Breast epithelium (tissue), 4 donors: Measurements from ENCODE around the gene ANKRD42. TPM values are rescaled to one million over a fixed set of nuclear protein-coding genes. Genes with fewer than 3 reads are reported as not detected.
"Not testable (repeated sequence)": the region's sequence is repeated elsewhere in the genome, so short reads cannot be mapped to it uniquely, and the experiment has no call there.

Source experiments
- DNase-seq, 2 donors: peaks; one replicate each; pipeline ENCODE4 v3.0.0-alpha.2; 2019; ENCODE audit warnings: low spot score in 2 of 2
- H3K27ac ChIP-seq, 2 donors: fragments of 200-600 bp; sonication (generic) in 1 of 2; one replicate each; pipeline ENCODE4 v1.5.1; 2016 to 2019; ENCODE audit warnings: mild to moderate bottlenecking in 1 of 2
- H3K27me3 ChIP-seq, 2 donors: fragments of 200-600 bp; sonication (generic) in 1 of 2; one replicate each; pipeline versions ENCODE4 v1.5.1 to v1.6.0; 2017 to 2019; ENCODE audit warnings: control low read depth in 1 of 2, mild to moderate bottlenecking in 1 of 2
- H3K36me3 ChIP-seq: fragments of 200-600 bp; one replicate; pipeline ENCODE4 v1.5.1; 2019
- H3K4me1 ChIP-seq, 2 donors: fragments of 200-600 bp; sonication (generic); one replicate each; pipeline ENCODE4 v1.5.1; 2016 to 2019; ENCODE audit warnings: control low read depth in 1 of 2
- H3K4me3 ChIP-seq, 3 donors: fragments of 200-600 bp; sonication (generic); 1 replicate in 2 of 3; 2 replicates in 1 of 3; pipeline ENCODE4 v1.5.1; 2016 to 2019; ENCODE audit warnings: mild to moderate bottlenecking in 3 of 3, moderate library complexity in 2 of 3
- H3K9me3 ChIP-seq, 2 donors: fragments of 200-600 bp; sonication (generic) in 1 of 2; one replicate each; pipeline ENCODE4 v1.5.1; 2016 to 2019; ENCODE audit warnings: control low read depth in 1 of 2
- CTCF ChIP-seq, 3 donors: fragments of 450-650 bp; IDR thresholded peaks; one replicate each; pipeline ENCODE4 v1.5.1; 2016 to 2017; ENCODE audit warnings: antibody characterized with exemption in 3 of 3, mild to moderate bottlenecking in 3 of 3, moderate library complexity in 3 of 3
- POLR2A ChIP-seq: fragments of 450-650 bp; IDR thresholded peaks from one replicate; pipeline ENCODE4 v1.6.1; 2016; ENCODE audit warnings: antibody characterized with exemption, mild to moderate bottlenecking, moderate library complexity
- POLR2AphosphoS5 ChIP-seq, 3 donors: sonication (generic); formaldehyde crosslinking; IDR thresholded peaks; one replicate each; pipeline ENCODE4 v1.6.1; 2017; ENCODE audit warnings: antibody characterized with exemption in 3 of 3
- intact Hi-C: fragments of 100-400 bp; cut with DNase I; formaldehyde crosslinking; loops from one replicate; pipeline ENCODE4 v1.15.1; 2023; ENCODE audit warnings: low total_unique reads
- total RNA-seq, 3 donors: library from RNA; depleted of rRNA; stranded (reverse); fragments of >200 nt; gene quantifications; one replicate each; pipeline ENCODE4 v1.1.0, GENCODE V29; 2016

The ANKRD42 gene
- total RNA-seq, 3 donors from 2014 or later, result 17.0 to 22.7 (median 17.4) TPM

GRCh38 chr11:83265331-83265730 lies 71.8 kb downstream of the ANKRD42 start:
- intact Hi-C loops, result no loop called here

GRCh38 chr11:83269080-83269479 lies 75.6 kb downstream of the ANKRD42 start:
- H3K4me3 ChIP-seq, H3K27ac ChIP-seq, H3K9me3 ChIP-seq, H3K27me3 ChIP-seq, H3K36me3 ChIP-seq, DNase-seq, H3K4me1 ChIP-seq, intact Hi-C loops: not testable (repeated sequence)

More at GRCh38 chr11:83265331-83265730, 71.8 kb downstream of the ANKRD42 start:
- no peak for TF ChIP-seq POLR2A
- no peak for TF ChIP-seq POLR2AphosphoS5 (IDR thresholded peaks at IDR 0.05)
- TF ChIP-seq CTCF (IDR thresholded peaks at IDR 0.05), result no peak
- Histone ChIP-seq H3K27me3 (no peaks in the 10 kb centered on the region), H3K4me1 (no peaks in the 10 kb centered on the region), H3K9me3 (no peaks in the 10 kb centered on the region), H3K36me3 (no peaks in the 10 kb centered on the region), H3K4me3 (no peak overlapping the region), H3K27ac (no peak overlapping the region)
- no peak for DNase-seq

GRCh38 chr11:83271734-83272133 lies 78.2 kb downstream of the ANKRD42 start:
- not testable (repeated sequence) for H3K4me1 ChIP-seq

GRCh38 chr11:83272627-83273026 lies 79.1 kb downstream of the ANKRD42 start:
- TF ChIP-seq CTCF (IDR thresholded peaks at IDR 0.05) (no peak), POLR2A (no peak), POLR2AphosphoS5 (IDR thresholded peaks at IDR 0.05) (no peak)
- Histone ChIP-seq H3K27me3 (no peaks in the 10 kb centered on the region), H3K36me3 (no peaks in the 10 kb centered on the region), H3K27ac (no peak overlapping the region), H3K4me1 (no peaks in the 10 kb centered on the region), H3K4me3 (no peak overlapping the region), H3K9me3 (no peaks in the 10 kb centered on the region)
- DNase-seq, result no peak
- intact Hi-C loops, result no loop called here

More at GRCh38 chr11:83271734-83272133, 78.2 kb downstream of the ANKRD42 start:
- H3K27me3 ChIP-seq, H3K9me3 ChIP-seq, H3K27ac ChIP-seq, DNase-seq, H3K4me3 ChIP-seq, H3K36me3 ChIP-seq, intact Hi-C loops: not testable (repeated sequence)

GRCh38 chr11:83275888-83276641 lies 82.6 kb downstream of the ANKRD42 start:
- no peak overlapping the region for H3K27ac ChIP-seq
- no peaks in the 10 kb centered on the region for H3K9me3 ChIP-seq
- H3K4me3 ChIP-seq, result no peak overlapping the region
- intact Hi-C loops, result no loop called here
- DNase-seq, result no peak
- no peaks in the 10 kb centered on the region for H3K4me1 ChIP-seq
- H3K27me3 ChIP-seq, result no peaks in the 10 kb centered on the region
- H3K36me3 ChIP-seq, result no peaks in the 10 kb centered on the region
- no peak for TF ChIP-seq CTCF (IDR thresholded peaks at IDR 0.05)
- TF ChIP-seq POLR2A, result no peak
- TF ChIP-seq POLR2AphosphoS5 (IDR thresholded peaks at IDR 0.05), result no peak

GRCh38 chr11:83278351-83278750 lies 84.8 kb downstream of the ANKRD42 start:
- H3K27ac ChIP-seq, result no peak overlapping the region
- no peaks in the 10 kb centered on the region for H3K36me3 ChIP-seq
- H3K4me3 ChIP-seq, result no peak overlapping the region
- TF ChIP-seq POLR2AphosphoS5 (IDR thresholded peaks at IDR 0.05) (no peak), POLR2A (no peak), CTCF (IDR thresholded peaks at IDR 0.05) (no peak)
- H3K9me3 ChIP-seq, result no peaks in the 10 kb centered on the region
- no peak for DNase-seq
- no peaks in the 10 kb centered on the region for H3K27me3 ChIP-seq
- H3K4me1 ChIP-seq, result no peaks in the 10 kb centered on the region
- intact Hi-C loops, result no loop called here
